ENCODE data around the gene ACSL3.
"Not testable (repeated sequence)": the region's sequence is repeated elsewhere in the genome, so short reads cannot be mapped to it uniquely, and the experiment has no call there.

The ACSL3 gene

GRCh38 chr2:222854773-222855700 lies 5.8 kb upstream of the ACSL3 start:
- no peak for DNase-seq

- peak; percentile 40 for DNase-seq
Observed at GRCh38 chr2:222859786-222860612, 837 bp upstream of the ACSL3 start.

GRCh38 chr2:222861411-222862105 lies 722 bp downstream of the ACSL3 start:
- peak; percentile 55 for DNase-seq

GRCh38 chr2:222862106-222862908 lies 1.5 kb downstream of the ACSL3 start:
- peak; percentile 37 for DNase-seq

- no peak for DNase-seq
Observed at GRCh38 chr2:222862909-222863544, 2.2 kb downstream of the ACSL3 start.

- DNase-seq, result no peak
Observed at GRCh38 chr2:222864296-222864695, 3.5 kb downstream of the ACSL3 start.

- no peak for DNase-seq
Observed at GRCh38 chr2:222865301-222865700, 4.5 kb downstream of the ACSL3 start.

- DNase-seq, result no peak
Observed at GRCh38 chr2:222866358-222866960, 5.6 kb downstream of the ACSL3 start.

GRCh38 chr2:222868560-222869251 lies 7.9 kb downstream of the ACSL3 start:
- DNase-seq, result not testable (repeated sequence)

GRCh38 chr2:222869252-222869560 lies 8.4 kb downstream of the ACSL3 start:
- DNase-seq, result no peak

GRCh38 chr2:222871291-222871690 lies 10.5 kb downstream of the ACSL3 start:
- DNase-seq, result no peak

- no peak for DNase-seq
Observed at GRCh38 chr2:222872551-222872950, 11.7 kb downstream of the ACSL3 start.

- DNase-seq, result no peak
Observed at GRCh38 chr2:222875482-222875881, 14.6 kb downstream of the ACSL3 start.

GRCh38 chr2:222876947-222877346 lies 16.1 kb downstream of the ACSL3 start:
- no peak for DNase-seq

- no peak for DNase-seq
Observed at GRCh38 chr2:222877556-222878300, 16.9 kb downstream of the ACSL3 start.

- DNase-seq, result no peak
Observed at GRCh38 chr2:222878301-222878876, 17.6 kb downstream of the ACSL3 start.

- DNase-seq, result no peak
Observed at GRCh38 chr2:222878877-222879603, 18.2 kb downstream of the ACSL3 start.

GRCh38 chr2:222879604-222879933 lies 18.7 kb downstream of the ACSL3 start:
- no peak for DNase-seq

GRCh38 chr2:222882484-222882928 lies 21.7 kb downstream of the ACSL3 start:
- no peak for DNase-seq
